ENCODE results near the gene ACBD4. TPM values are rescaled to one million over a fixed set of nuclear protein-coding genes. Genes with fewer than 3 reads are reported as not detected.

ACBD4 gene
- total RNA-seq, 1 experiment from 2014 or later = 21.2 TPM

- H3K27me3 ChIP-seq (replicated peaks; ENCODE audit: control insufficient read depth, insufficient read depth, low read length) = no peaks in the 10 kb centered on the region
- peaks cover 49% of the 10 kb centered on the region for H3K4me1 ChIP-seq
- TF ChIP-seq CTCF (IDR thresholded peaks at IDR 0.05; ENCODE audit: insufficient read depth in 1 of 2, low read depth in 1 of 2, low read length in 1 of 2, severe bottlenecking in 1 of 2, unreplicated experiment in 1 of 2) = no peak
- TSS peak; percentile 31 for BruUV-seq (replicated peaks)
- POLR2A ChIA-PET = interaction anchor here (1.4 to 1.9 kb wide), 2 partner anchors 17 to 67 kb away, joined by 4 to 6 read pairs; partner anchors contain the start of gene HEXIM1
- peak overlapping the region; percentile 83 for H3K4me3 Mint-ChIP-seq (ENCODE audit: unreplicated experiment)
- no peaks in the 10 kb centered on the region; the same call in 1 of the 2 replicates for H3K36me3 ChIP-seq (ENCODE audit: control insufficient read depth, insufficient read depth, low read length)
- CTCF ChIA-PET = interaction anchor here (0.5 to 2.3 kb wide), 4 partner anchors 18 to 116 kb away, joined by 3 to 8 read pairs (median 4); partner anchors contain the start of gene HEXIM1
- no peaks in the 10 kb centered on the region for H3K27me3 Mint-ChIP-seq (ENCODE audit: insufficient read depth, unreplicated experiment)
- H3K4me1 Mint-ChIP-seq (ENCODE audit: low read depth, unreplicated experiment) = peaks cover 36% of the 10 kb centered on the region
- H3K36me3 Mint-ChIP-seq (ENCODE audit: insufficient read depth, unreplicated experiment) = peaks cover 46% of the 10 kb centered on the region
- DNase-seq = no peak
- H3K27ac Mint-ChIP-seq (ENCODE audit: unreplicated experiment) = peak overlapping the region; percentile 58
- H3K9me3 ChIP-seq = no peaks in the 10 kb centered on the region
- intact Hi-C loops (cut with micrococcal nuclease; ENCODE audit: unreplicated experiment) = loop anchor here (5.0 to 10.0 kb wide), 2 partner anchors 209 to 356 kb away; no protein-coding TSS in a partner anchor
- no peaks in the 10 kb centered on the region for H3K9me3 Mint-ChIP-seq (ENCODE audit: unreplicated experiment)
- peak overlapping the region; percentile 85; the same call in 1 of the 2 replicates for H3K4me3 ChIP-seq (ENCODE audit: low read depth, low read length)
These were observed 4.5 kb upstream of the ACBD4 start for GRCh38 chr17:45130681-45131615.

- intact Hi-C loops (cut with micrococcal nuclease; ENCODE audit: unreplicated experiment) = loop anchor here (2.0 to 10.0 kb wide), 3 partner anchors 33 to 357 kb away; no protein-coding TSS in a partner anchor
- peak overlapping the region; percentile 58 for H3K27ac Mint-ChIP-seq (ENCODE audit: unreplicated experiment)
- Histone ChIP-seq H3K4me1 (peaks cover 53% of the 10 kb centered on the region), H3K36me3 (ENCODE audit: control insufficient read depth, insufficient read depth, low read length) (no peaks in the 10 kb centered on the region; the same call in 1 of the 2 replicates), H3K9me3 (no peaks in the 10 kb centered on the region), H3K27me3 (replicated peaks; ENCODE audit: control insufficient read depth, insufficient read depth, low read length) (no peaks in the 10 kb centered on the region), H3K4me3 (ENCODE audit: low read depth, low read length) (peak overlapping the region; percentile 85)
- no peaks in the 10 kb centered on the region for H3K27me3 Mint-ChIP-seq (ENCODE audit: insufficient read depth, unreplicated experiment)
- BruUV-seq (replicated peaks) = no TSS peak
- peak; percentile 72 to 79 for DNase-seq
- TF ChIP-seq CTCF (IDR thresholded peaks at IDR 0.05; ENCODE audit: insufficient read depth in 1 of 2, low read depth in 1 of 2, low read length in 1 of 2, severe bottlenecking in 1 of 2, unreplicated experiment in 1 of 2) = peak; percentile 87 to 99
- ChIA-PET POLR2A (no interaction called here), CTCF (interaction anchor here (2.3 kb wide), 1 partner anchor 17 kb away, joined by 8 read pairs; the partner anchor contains the start of gene HEXIM1)
- peak overlapping the region; percentile 83 for H3K4me3 Mint-ChIP-seq (ENCODE audit: unreplicated experiment)
- no peaks in the 10 kb centered on the region for H3K9me3 Mint-ChIP-seq (ENCODE audit: unreplicated experiment)
- peaks cover 36% of the 10 kb centered on the region for H3K4me1 Mint-ChIP-seq (ENCODE audit: low read depth, unreplicated experiment)
- peaks cover 49% of the 10 kb centered on the region for H3K36me3 Mint-ChIP-seq (ENCODE audit: insufficient read depth, unreplicated experiment)
These were observed 3.7 kb upstream of the ACBD4 start for GRCh38 chr17:45131616-45132319.

GRCh38 chr17:45132320-45132571 lies 3.2 kb upstream of the ACBD4 start, which contains the start of gene PLCD3:
Gene PLCD3 (minus strand): TSS chr17:45132515. CDS start chr17:45132410, 105 bp downstream.
- TF ChIP-seq CTCF (IDR thresholded peaks at IDR 0.05; ENCODE audit: insufficient read depth in 1 of 2, low read depth in 1 of 2, low read length in 1 of 2, severe bottlenecking in 1 of 2, unreplicated experiment in 1 of 2) = no peak
- H3K27me3 Mint-ChIP-seq (ENCODE audit: insufficient read depth, unreplicated experiment) = no peaks in the 10 kb centered on the region
- Histone ChIP-seq H3K27me3 (replicated peaks; ENCODE audit: control insufficient read depth, insufficient read depth, low read length) (no peaks in the 10 kb centered on the region), H3K9me3 (no peaks in the 10 kb centered on the region), H3K4me1 (peaks cover 49% of the 10 kb centered on the region), H3K36me3 (ENCODE audit: control insufficient read depth, insufficient read depth, low read length) (peaks cover 1% of the 10 kb centered on the region; the same call in 1 of the 2 replicates), H3K4me3 (ENCODE audit: low read depth, low read length) (peak within 1 kb of the TSS; percentile 85)
- H3K9me3 Mint-ChIP-seq (ENCODE audit: unreplicated experiment) = no peaks in the 10 kb centered on the region
- DNase-seq = no peak
- H3K27ac Mint-ChIP-seq (ENCODE audit: unreplicated experiment) = peak within 1 kb of the TSS; percentile 75
- ChIA-PET POLR2A (no interaction called here), CTCF (interaction anchor here (0.6 to 1.0 kb wide), 5 partner anchors 20 to 1126 kb away, joined by 3 to 6 read pairs (median 4); no protein-coding TSS in a partner anchor)
- intact Hi-C loops (cut with micrococcal nuclease; ENCODE audit: unreplicated experiment) = loop anchor here (2.0 to 10.0 kb wide), 3 partner anchors 33 to 357 kb away; no protein-coding TSS in a partner anchor
- peaks cover 33% of the 10 kb centered on the region for H3K4me1 Mint-ChIP-seq (ENCODE audit: low read depth, unreplicated experiment)
- H3K36me3 Mint-ChIP-seq (ENCODE audit: insufficient read depth, unreplicated experiment) = peaks cover 44% of the 10 kb centered on the region
- no TSS peak for BruUV-seq (replicated peaks)
- peak within 1 kb of the TSS; percentile 83 for H3K4me3 Mint-ChIP-seq (ENCODE audit: unreplicated experiment)

Measured in Caco-2 (cell line).